HUES48 (cell line): ENCODE measurements around the gene HGD.
A peak's percentile ranks its signal among the peaks of the same experiment; 100 is the strongest.

Source experiments
- H3K27ac ChIP-seq: one replicate; pipeline ENCODE4 v1.7.0; 2013; ENCODE audit warnings: low read depth, low read length, inconsistent platforms
- H3K27me3 ChIP-seq: 2 replicates; pipeline ENCODE4 v1.6.1; 2013; ENCODE audit warnings: mild to moderate bottlenecking, low read length; ENCODE audit not compliant: control insufficient read depth, insufficient read depth
- H3K36me3 ChIP-seq: 2 replicates; pipeline ENCODE4 v1.6.1; 2013; ENCODE audit warnings: low read length; ENCODE audit not compliant: control insufficient read depth, insufficient read depth
- H3K4me1 ChIP-seq: 2 replicates; pipeline ENCODE4 v1.6.1; 2013; ENCODE audit warnings: mild to moderate bottlenecking, low read length; ENCODE audit not compliant: control insufficient read depth, insufficient read depth
- H3K4me3 ChIP-seq: 2 replicates; pipeline ENCODE4 v1.5.1; 2013; ENCODE audit warnings: mild to moderate bottlenecking, low read depth, low read length
- H3K9ac ChIP-seq: 2 replicates; pipeline ENCODE4 v1.6.1; 2013; ENCODE audit warnings: mild to moderate bottlenecking, low read depth, low read length, moderate library complexity
- H3K9me3 ChIP-seq: 2 replicates; pipeline ENCODE4 v1.6.1; 2013; ENCODE audit warnings: low read length; ENCODE audit not compliant: control insufficient read depth, insufficient read depth

The HGD gene

GRCh38 chr3:120608506-120608905 lies 73.5 kb downstream of the HGD start:
- no peaks in the 10 kb centered on the region for H3K36me3 ChIP-seq
- no peaks in the 10 kb centered on the region for H3K27me3 ChIP-seq
- no peak overlapping the region for H3K9ac ChIP-seq
- no peaks in the 10 kb centered on the region for H3K4me1 ChIP-seq
- H3K27ac ChIP-seq: no peak overlapping the region
- H3K9me3 ChIP-seq: no peaks in the 10 kb centered on the region
- H3K4me3 ChIP-seq: no peak overlapping the region

- H3K4me3 ChIP-seq: no peak overlapping the region
- no peaks in the 10 kb centered on the region for H3K27me3 ChIP-seq
- H3K36me3 ChIP-seq: peaks cover 31% of the 10 kb centered on the region
- no peaks in the 10 kb centered on the region for H3K4me1 ChIP-seq
- H3K9ac ChIP-seq: no peak overlapping the region
- H3K9me3 ChIP-seq: no peaks in the 10 kb centered on the region
- H3K27ac ChIP-seq: no peak overlapping the region
Observed at GRCh38 chr3:120604784-120605183, 77.3 kb downstream of the HGD start.

GRCh38 chr3:120604382-120604781 lies 77.7 kb downstream of the HGD start:
- Histone ChIP-seq H3K4me3 (no peak overlapping the region), H3K27me3 (no peaks in the 10 kb centered on the region), H3K9ac (no peak overlapping the region), H3K27ac (no peak overlapping the region), H3K4me1 (no peaks in the 10 kb centered on the region), H3K9me3 (no peaks in the 10 kb centered on the region), H3K36me3 (peaks cover 35% of the 10 kb centered on the region)

- no peak overlapping the region for H3K9ac ChIP-seq
- no peak overlapping the region for H3K4me3 ChIP-seq
- H3K4me1 ChIP-seq: no peaks in the 10 kb centered on the region
- no peaks in the 10 kb centered on the region for H3K27me3 ChIP-seq
- H3K36me3 ChIP-seq: peaks cover 51% of the 10 kb centered on the region
- H3K27ac ChIP-seq: no peak overlapping the region
- H3K9me3 ChIP-seq: no peaks in the 10 kb centered on the region
Observed at GRCh38 chr3:120602682-120603081, 79.4 kb downstream of the HGD start.

- Histone ChIP-seq H3K4me3 (no peak overlapping the region), H3K36me3 (peaks cover 56% of the 10 kb centered on the region), H3K27me3 (no peaks in the 10 kb centered on the region), H3K9ac (no peak overlapping the region), H3K27ac (no peak overlapping the region), H3K4me1 (0 out of 2 replicates have a peak, but pooled peaks cover 4% of the 10 kb centered on the region), H3K9me3 (no peaks in the 10 kb centered on the region)
Observed at GRCh38 chr3:120601554-120601953, 80.5 kb downstream of the HGD start.

GRCh38 chr3:120599211-120599610 lies 82.8 kb downstream of the HGD start:
- Histone ChIP-seq H3K9ac (no peak overlapping the region), H3K36me3 (peaks cover 56% of the 10 kb centered on the region), H3K9me3 (no peaks in the 10 kb centered on the region), H3K27ac (no peak overlapping the region), H3K4me3 (no peak overlapping the region), H3K27me3 (no peaks in the 10 kb centered on the region), H3K4me1 (0 out of 2 replicates have a peak, but pooled peaks cover 4% of the 10 kb centered on the region)

- Histone ChIP-seq H3K36me3 (peaks cover 53% of the 10 kb centered on the region), H3K27ac (no peak overlapping the region), H3K4me1 (0 out of 2 replicates have a peak, but pooled peaks cover 4% of the 10 kb centered on the region), H3K27me3 (no peaks in the 10 kb centered on the region), H3K9ac (no peak overlapping the region), H3K9me3 (no peaks in the 10 kb centered on the region), H3K4me3 (peak overlapping the region; percentile 87)
Observed at GRCh38 chr3:120597445-120598049, 84.5 kb downstream of the HGD start.

- H3K27ac ChIP-seq: no peak overlapping the region
Observed at GRCh38 chr3:120596853-120597223, 85.2 kb downstream of the HGD start.

GRCh38 chr3:120596116-120596852 lies 85.8 kb downstream of the HGD start, which contains the start of gene NDUFB4:
Gene NDUFB4 (plus strand): TSS chr3:120596336. CDS start chr3:120596360, 24 bp downstream.
- peaks cover 40% of the 10 kb centered on the region for H3K36me3 ChIP-seq
- peak within 1 kb of the TSS; percentile 95 for H3K27ac ChIP-seq
- H3K4me1 ChIP-seq: 0 out of 2 replicates have a peak, but pooled peaks cover 4% of the 10 kb centered on the region
- H3K27me3 ChIP-seq: no peaks in the 10 kb centered on the region
- peak within 1 kb of the TSS; percentile 87 for H3K4me3 ChIP-seq
- H3K9me3 ChIP-seq: no peaks in the 10 kb centered on the region
- H3K9ac ChIP-seq: peak within 1 kb of the TSS; percentile 95

More at GRCh38 chr3:120596853-120597223, 85.2 kb downstream of the HGD start:
- Histone ChIP-seq H3K9me3 (no peaks in the 10 kb centered on the region), H3K36me3 (peaks cover 46% of the 10 kb centered on the region), H3K4me3 (peak overlapping the region; percentile 87), H3K9ac (peak overlapping the region; percentile 95), H3K4me1 (0 out of 2 replicates have a peak, but pooled peaks cover 4% of the 10 kb centered on the region), H3K27me3 (no peaks in the 10 kb centered on the region)

GRCh38 chr3:120595788-120596115 lies 86.3 kb downstream of the HGD start:
- Histone ChIP-seq H3K9ac (no peak overlapping the region), H3K4me1 (0 out of 2 replicates have a peak, but pooled peaks cover 4% of the 10 kb centered on the region), H3K4me3 (peak overlapping the region; percentile 87), H3K36me3 (peaks cover 35% of the 10 kb centered on the region), H3K27me3 (no peaks in the 10 kb centered on the region), H3K27ac (no peak overlapping the region), H3K9me3 (no peaks in the 10 kb centered on the region)

GRCh38 chr3:120587332-120587975 lies 94.6 kb downstream of the HGD start:
- Histone ChIP-seq H3K27ac (no peak overlapping the region), H3K4me1 (no peaks in the 10 kb centered on the region), H3K36me3 (no peaks in the 10 kb centered on the region), H3K9ac (no peak overlapping the region), H3K9me3 (no peaks in the 10 kb centered on the region; the same call in 1 of the 2 replicates), H3K4me3 (no peak overlapping the region), H3K27me3 (no peaks in the 10 kb centered on the region)
